Stimulated activated CD4-positive, alpha-beta T cell treated with anti-CD3 and anti-CD28 coated beads, Interleukin-4, amount 100 ng/mL, for 48 hours (primary cell): Measurements from ENCODE around the gene MTMR6.

Experiments used
- DNase-seq, 2 donors: peaks; one replicate each; pipeline ENCODE4 v3.0.0-alpha.2; 2020; ENCODE audit warnings: low read depth in 2 of 2

The MTMR6 gene

DNA sequence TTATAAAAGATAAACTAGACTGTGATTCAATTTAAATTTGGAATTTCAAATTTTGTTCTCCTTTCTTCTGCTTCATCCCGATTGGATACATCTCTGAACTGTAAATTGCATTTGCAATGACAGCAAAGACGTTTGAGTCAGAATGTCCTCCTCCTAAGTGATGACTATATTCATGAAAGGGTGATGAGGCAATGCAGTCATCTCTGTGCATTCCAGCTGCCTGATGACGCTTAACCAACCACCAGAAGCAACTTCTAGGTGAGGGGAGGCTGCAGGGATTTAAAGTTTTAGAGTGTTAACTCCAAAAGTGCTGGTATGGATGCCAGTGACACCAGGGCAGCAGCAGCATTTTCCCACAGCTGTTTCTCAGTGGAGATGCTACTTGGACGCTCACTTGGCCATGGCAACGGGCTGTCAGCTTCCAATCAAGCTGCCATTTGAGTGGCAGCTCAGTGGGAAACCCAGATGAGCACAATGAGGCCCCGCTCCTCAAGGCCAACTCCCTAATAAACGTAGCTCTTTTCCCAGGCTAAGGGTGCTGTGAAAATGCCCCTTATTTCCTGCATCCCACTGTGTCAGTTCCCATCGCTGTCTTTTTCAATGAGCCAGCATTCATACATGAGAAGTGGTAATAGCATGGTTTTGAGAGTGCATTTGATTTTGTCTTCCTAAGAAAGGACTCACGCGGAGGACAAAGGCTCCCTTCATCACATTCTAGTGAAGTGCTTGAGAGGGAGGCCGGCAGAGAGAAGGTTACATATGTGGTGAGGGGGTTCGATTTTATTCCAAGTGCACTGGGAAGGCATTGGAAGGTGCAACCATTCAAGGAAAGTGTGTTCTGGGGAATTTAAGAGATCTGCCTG lies 70.0 kb downstream of the MTMR6 start:
- DNase-seq = no peak

DNA sequence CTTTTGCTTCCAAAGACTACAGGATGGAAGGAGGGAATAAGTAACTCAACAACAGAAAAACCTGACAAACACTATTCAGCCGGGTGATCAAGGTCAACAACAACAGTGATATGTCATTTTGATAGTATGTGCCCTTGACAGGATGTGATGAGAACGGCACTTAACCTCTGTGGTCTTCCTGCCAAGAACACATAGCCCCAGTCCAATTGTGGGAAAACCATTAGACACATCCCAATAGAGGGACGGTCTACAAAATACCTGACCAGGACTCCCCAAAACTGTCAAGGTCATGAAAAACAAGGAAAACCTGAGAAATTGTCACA lies 72.1 kb downstream of the MTMR6 start:
- DNase-seq = no peak

DNA sequence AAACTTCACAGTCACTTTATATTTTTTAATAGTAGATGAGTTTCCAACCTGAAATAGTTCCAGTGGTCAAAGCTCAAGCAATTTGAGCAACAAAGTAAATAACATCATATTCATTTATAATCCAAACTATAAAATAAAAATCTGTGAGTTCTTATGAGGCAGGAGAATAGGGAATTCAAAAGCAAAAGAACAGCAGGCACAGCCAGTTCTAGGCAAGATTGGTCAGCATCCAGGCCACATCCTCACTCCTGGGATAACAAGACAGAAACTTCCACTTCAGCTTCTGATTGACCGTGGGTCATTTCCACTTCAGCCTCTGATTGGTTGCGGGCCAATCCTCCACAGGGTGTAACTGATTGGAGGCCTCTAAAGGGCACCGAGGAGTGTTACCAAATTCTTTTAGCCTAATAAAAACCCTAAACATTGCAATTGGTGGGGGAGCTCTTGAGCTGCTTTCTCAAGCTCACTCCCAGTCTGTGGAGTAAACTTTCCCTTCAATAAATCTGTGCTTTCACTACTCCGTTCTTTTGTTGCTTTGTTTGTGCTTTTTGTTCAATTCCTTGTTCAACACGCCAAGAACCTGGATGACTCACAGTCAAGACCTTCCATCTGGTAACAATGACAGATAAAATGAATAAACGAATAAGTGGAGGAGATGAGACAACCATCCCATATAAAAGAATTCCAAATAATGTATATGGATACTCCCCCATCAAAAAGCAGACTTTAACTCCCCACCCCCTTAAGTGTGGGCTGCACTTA lies 72.6 kb downstream of the MTMR6 start:
- DNase-seq = no peak

DNA sequence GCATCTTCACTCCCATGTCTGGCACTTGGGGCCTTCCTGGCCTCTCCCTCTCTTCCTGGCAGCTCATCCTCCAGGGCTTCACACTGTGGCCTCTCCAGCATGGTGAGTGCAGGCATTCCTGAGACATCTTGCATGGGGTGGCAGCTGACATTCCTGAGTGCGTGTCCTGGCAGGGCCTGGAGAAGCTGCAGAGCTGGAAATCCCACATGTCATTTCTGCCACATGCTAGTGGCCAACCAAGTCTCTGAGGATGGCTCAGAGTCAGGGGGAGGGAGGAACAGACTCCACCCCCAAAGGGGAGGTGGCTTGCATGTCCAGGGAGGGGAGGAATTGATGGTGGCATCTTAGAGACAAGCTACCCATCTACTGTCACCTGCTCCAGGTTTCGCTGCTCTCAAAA lies 73.6 kb downstream of the MTMR6 start:
- no peak for DNase-seq

DNA sequence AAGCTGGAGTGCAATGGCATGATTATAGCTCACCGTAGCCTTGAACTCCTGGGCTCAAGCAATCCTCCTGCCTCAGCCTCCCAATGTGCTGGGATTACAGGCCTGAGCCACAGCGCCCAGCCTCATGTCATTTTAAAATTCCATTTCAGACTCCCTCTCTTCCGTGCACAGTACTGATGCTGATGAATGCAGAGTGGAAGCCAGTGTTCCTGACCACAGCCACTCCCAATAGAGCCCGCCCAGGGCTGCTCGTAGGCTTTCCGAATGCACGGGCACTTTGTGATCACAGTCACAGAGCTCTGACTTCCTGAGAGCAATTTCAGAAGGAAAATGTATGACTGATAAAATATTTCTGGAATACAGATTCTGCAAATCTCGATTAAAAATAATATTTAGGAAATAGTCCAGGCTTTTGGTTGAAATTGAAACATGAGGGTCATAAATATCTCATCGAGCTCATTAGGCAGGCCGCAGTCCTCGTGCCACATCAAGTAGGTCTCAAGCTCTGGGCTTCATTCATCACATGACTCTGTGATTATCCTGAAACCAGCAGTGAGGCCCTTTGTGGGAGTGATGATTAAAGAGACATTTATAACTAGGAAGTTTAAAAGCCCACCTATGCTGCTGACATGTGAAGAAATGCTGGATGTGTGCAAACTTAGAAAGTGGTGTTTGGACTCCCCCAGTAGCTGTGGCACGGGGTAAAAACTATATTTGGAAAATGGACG lies 76.3 kb downstream of the MTMR6 start:
- DNase-seq = no peak

DNA sequence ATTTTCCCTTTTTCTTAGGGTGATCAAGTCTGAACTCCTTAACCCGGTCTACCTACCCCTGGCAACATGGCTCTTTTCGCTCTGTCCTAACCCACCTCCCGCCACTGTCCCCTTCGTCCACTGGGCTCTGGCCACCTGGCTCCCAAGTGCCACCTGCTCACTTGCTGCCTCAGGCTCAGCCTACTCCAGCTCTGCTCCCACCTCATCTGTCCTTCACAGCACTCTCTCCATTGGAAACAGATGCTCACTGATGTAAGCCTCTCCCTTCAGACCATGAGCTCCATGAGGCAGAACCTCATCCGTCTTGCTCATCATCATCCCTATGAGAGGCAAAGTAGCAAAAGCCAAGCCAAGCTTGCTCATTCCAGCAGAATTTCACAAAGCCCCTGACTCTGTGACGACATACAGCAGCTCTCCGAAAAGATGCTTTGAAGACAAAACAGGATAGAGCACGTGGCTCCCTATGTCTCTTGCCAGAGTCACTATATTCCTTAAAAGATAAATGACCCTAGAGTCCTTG lies 79.9 kb downstream of the MTMR6 start:
- DNase-seq = no peak

DNA sequence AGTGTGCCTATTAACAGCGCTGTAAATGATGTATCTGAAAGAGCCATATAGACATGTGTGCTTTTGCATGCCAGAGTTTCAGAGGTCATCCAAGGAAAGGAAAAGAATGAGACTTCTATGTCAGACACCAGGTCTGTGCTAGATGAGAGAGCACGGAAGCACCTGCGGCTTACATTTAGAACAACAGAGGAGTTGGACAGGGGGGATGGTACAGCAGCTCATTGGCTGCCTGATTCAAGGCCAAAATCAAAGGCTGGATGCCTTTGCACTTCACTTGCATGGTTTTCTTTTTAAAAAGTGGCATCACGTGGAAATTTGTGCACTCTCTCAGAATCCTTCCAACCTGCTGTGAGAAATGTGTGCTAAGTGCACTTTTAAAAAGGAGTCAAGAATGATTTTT lies 82.4 kb downstream of the MTMR6 start:
- no peak for DNase-seq

DNA sequence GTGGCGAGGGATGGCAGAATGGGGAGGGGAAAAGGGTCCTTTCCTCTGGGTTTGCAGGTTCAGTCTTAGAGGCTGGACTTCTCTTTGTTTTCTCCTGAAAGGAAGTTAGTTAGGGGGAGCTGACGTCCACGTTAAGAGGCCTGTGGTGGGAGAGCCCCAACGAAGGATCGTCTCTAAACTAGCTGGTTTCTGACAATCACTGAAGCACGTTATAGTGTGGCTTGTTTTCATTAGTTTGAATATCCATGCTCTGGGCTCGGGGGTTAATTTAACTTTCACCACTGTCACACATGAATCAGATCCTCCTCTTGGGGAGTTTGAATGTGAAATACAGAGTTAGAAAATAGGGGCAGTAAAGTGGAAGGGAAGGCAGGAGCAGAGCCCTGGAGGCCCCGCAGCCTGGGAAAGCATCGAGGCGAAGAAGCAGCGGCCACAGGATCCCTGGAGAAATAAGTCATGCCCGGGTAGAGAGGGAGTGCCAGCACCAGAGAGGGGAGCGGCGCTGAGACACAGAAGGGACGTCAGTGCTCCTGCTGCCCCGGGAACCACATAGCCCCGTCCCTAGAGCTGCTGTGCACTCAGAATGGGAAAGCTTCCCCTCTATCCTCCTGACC lies 84.1 kb downstream of the MTMR6 start:
- DNase-seq = no peak

DNA sequence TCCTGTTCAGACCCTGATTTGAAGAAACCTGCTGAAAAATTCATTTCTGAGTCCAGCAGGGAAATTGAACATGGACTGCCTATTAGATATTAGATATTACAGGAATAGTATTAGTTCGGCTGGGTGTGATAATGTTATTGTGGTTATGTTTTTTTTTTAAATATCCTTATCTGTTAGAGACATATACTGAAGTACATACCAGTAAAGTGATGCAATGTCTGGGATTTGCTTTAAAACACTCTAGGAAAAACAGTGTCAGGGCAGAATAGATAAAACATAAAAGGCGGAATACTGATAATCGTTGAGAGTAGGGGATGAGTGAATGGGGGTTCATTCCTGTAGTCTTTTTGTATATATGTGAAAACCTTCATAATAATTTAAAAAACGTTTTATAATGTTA lies 86.5 kb downstream of the MTMR6 start:
- no peak for DNase-seq

DNA sequence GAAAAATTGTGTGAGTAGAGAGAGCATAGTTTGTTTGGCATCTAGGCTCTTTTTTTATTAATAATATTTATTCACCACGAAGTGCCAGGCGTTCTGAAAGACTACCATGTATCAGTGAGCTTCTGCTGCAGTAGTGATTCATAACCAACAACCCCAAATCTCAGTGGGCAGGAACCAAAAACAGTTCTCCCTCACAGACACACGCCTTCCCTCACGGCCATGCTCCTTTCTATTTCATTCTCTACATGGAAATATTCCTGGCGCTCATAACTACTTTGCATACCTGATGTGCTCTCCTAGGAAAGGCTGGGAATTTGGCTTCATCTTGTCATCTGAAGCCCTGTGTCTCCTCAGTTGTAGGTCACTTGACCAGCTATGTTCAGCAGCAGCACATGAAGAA lies 88.6 kb downstream of the MTMR6 start:
- no peak for DNase-seq

DNA sequence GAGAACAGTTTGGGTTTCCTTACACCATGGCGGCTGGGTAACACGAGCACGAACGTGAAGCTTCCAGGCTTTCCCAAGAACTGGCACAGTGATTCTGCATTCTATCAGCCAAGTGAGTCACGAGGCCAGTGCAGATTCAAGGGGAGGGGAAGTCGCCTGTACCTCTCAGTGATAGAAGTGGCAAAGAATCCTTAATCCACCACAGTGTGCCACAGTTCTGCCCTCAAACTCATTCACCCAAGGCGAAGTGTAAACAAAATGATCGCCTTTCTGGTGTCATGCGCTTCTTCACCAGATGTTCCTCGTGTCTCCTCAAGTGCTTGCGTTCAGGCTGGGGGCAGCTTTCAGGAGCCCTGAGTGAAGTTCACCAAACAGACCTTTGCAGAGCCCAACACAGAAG lies 90.3 kb downstream of the MTMR6 start:
- DNase-seq = no peak
